ENCODE data around the gene ATL2.

ATL2 gene

DNA sequence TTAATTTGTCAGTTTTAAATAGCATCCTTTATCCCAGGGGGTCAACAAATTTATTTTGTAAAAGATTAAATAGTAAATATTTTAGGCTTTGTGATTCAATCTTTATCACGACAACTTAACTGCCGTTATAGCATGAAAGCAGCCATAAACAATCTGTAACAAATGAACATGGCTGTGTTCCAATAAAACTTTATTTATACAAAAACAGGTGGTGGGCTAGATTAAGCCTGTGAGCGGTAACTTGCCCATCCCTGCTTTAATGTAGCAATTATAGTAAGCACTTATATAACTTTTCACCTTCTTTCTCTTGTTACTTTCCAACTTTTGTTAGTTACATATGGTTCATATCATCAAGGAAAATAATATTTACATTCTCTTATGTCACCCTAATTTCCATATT, 121.9 kb downstream of the ATL2 start:
- FAIRE-seq: no peak
- DNase-seq (ENCODE audit: insufficient read length): no peak
- no peak for TF ChIP-seq TAF1 (IDR thresholded peaks at IDR 0.05; ENCODE audit: borderline replicate concordance, low read depth, low read length)
- TF ChIP-seq POLR2AphosphoS5 (IDR thresholded peaks at IDR 0.05; ENCODE audit: low read depth, low read length): no peak
- no peak for TF ChIP-seq POLR2A (IDR thresholded peaks at IDR 0.05; ENCODE audit: low read depth, low read length)

GRCh38 chr2:38254796-38255195, 122.3 kb downstream of the ATL2 start:
- FAIRE-seq (no peak), DNase-seq (ENCODE audit: insufficient read length) (no peak)
- TF ChIP-seq POLR2AphosphoS5 (IDR thresholded peaks at IDR 0.05; ENCODE audit: low read depth, low read length) (no peak), TAF1 (IDR thresholded peaks at IDR 0.05; ENCODE audit: borderline replicate concordance, low read depth, low read length) (no peak), POLR2A (IDR thresholded peaks at IDR 0.05; ENCODE audit: low read depth, low read length) (no peak)

- no peak for FAIRE-seq
- TF ChIP-seq TAF1 (IDR thresholded peaks at IDR 0.05; ENCODE audit: borderline replicate concordance, low read depth, low read length): no peak
- TF ChIP-seq POLR2AphosphoS5 (IDR thresholded peaks at IDR 0.05; ENCODE audit: low read depth, low read length): no peak
- TF ChIP-seq POLR2A (IDR thresholded peaks at IDR 0.05; ENCODE audit: low read depth, low read length): no peak
- DNase-seq (ENCODE audit: insufficient read length): no peak
Observed at GRCh38 chr2:38251940-38252339, 125.1 kb downstream of the ATL2 start.

- no peak for DNase-seq (ENCODE audit: insufficient read length)
- FAIRE-seq: no peak
- TF ChIP-seq TAF1 (IDR thresholded peaks at IDR 0.05; ENCODE audit: borderline replicate concordance, low read depth, low read length): no peak
- no peak for TF ChIP-seq POLR2A (IDR thresholded peaks at IDR 0.05; ENCODE audit: low read depth, low read length)
- TF ChIP-seq POLR2AphosphoS5 (IDR thresholded peaks at IDR 0.05; ENCODE audit: low read depth, low read length): no peak
Observed at GRCh38 chr2:38248707-38249106, 128.4 kb downstream of the ATL2 start.

DNA sequence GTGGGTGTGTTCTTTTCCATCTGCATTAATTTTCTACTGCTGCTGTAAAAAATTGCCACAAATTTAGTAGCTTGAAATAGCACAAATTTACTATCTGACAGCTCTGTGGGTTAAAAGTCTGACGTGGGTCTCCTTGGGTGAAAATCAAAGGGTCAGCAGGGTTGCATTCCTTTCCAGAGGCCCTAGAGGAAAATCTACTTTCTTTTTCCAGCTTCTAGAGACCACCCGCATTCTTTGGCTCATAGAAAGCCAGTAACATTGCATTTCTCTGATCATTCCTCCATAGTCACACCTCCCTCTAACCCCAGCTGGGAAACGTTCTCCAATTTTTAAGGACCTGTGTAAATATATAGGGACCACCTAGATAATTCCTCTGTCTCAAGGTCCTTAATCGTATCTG, 128.8 kb downstream of the ATL2 start:
- no peak for TF ChIP-seq TAF1 (IDR thresholded peaks at IDR 0.05; ENCODE audit: borderline replicate concordance, low read depth, low read length)
- TF ChIP-seq POLR2A (IDR thresholded peaks at IDR 0.05; ENCODE audit: low read depth, low read length): no peak
- no peak for TF ChIP-seq POLR2AphosphoS5 (IDR thresholded peaks at IDR 0.05; ENCODE audit: low read depth, low read length)
- DNase-seq (ENCODE audit: insufficient read length): no peak
- FAIRE-seq: no peak

DNA sequence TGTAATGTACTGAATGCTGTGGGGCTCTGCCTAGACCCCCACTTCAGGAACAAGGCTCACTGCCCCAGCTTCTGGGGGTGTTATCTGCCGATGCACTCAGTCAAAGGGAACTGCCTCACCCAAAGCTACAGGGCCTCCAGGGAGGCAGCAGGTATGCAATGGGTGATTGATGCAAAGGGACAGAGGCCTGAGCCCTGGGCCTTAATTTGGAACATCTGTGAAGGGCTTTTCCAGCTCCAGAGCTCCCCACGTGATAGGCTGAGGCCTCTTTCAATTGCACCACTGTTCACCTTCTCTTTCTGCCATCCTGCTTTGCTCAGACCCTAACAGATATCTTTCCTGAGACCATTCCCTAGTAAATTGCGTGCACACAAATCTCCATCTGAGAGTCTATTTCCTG, 131.0 kb downstream of the ATL2 start:
- no peak for DNase-seq (ENCODE audit: insufficient read length)
- no peak for TF ChIP-seq POLR2AphosphoS5 (IDR thresholded peaks at IDR 0.05; ENCODE audit: low read depth, low read length)
- TF ChIP-seq POLR2A (IDR thresholded peaks at IDR 0.05; ENCODE audit: low read depth, low read length): no peak
- no peak for TF ChIP-seq TAF1 (IDR thresholded peaks at IDR 0.05; ENCODE audit: borderline replicate concordance, low read depth, low read length)
- no peak for FAIRE-seq

DNA sequence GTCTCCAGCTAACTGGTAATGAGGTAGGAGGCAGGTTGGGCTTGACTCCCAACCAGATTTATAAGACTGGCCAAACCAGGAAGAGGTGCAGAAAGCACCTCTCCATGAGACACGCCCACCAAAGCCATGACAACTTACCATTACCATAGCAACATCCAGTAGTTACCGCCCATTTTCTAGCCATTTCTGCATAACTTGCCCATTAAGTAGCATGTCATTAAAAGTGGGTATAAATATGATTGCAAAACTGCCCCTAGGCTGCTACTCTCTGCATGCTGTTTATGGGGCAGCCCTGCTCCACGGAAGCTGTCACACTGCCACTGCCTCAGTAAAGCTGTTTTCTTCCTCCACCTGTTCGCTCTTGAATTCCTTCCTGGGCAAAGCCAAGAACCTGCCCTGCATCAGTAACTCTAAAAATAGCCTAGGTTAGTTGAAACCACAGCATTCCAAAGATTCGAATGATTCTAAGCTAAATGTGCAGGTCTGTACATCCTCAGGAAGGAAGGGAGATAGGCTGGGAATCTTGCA, 131.9 kb downstream of the ATL2 start:
- no peak for DNase-seq (ENCODE audit: insufficient read length)
- TF ChIP-seq POLR2AphosphoS5 (IDR thresholded peaks at IDR 0.05; ENCODE audit: low read depth, low read length): no peak
- no peak for TF ChIP-seq POLR2A (IDR thresholded peaks at IDR 0.05; ENCODE audit: low read depth, low read length)
- TF ChIP-seq TAF1 (IDR thresholded peaks at IDR 0.05; ENCODE audit: borderline replicate concordance, low read depth, low read length): no peak
- FAIRE-seq: no peak

DNA sequence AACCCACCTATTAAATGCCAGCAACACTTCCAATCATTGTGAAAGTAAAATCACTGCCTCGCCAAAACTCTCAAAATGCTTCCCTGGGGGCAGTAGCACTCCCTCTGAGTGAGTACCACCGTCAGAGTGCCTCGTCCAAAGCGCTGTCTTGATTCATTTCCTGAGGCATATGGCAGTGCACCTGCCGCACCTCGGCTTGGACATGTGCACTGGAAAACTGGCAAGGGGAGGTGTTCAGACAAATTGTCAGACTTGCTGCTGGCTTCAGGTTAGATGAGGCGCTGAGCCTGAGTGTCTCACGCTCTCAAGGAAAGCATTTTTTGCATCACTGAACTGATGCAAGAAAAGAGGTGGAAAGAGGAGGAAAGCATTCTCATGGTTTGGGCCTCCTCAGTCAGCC, 132.8 kb downstream of the ATL2 start:
- FAIRE-seq (no peak), DNase-seq (ENCODE audit: insufficient read length) (no peak)
- no peak for TF ChIP-seq POLR2AphosphoS5 (IDR thresholded peaks at IDR 0.05; ENCODE audit: low read depth, low read length)
- TF ChIP-seq TAF1 (IDR thresholded peaks at IDR 0.05; ENCODE audit: borderline replicate concordance, low read depth, low read length): no peak
- TF ChIP-seq POLR2A (IDR thresholded peaks at IDR 0.05; ENCODE audit: low read depth, low read length): no peak

Measured in GM12892 (cell line).